Measurements from ENCODE around the gene CFAP77.

GRCh38 chr9:132516301-132516700 lies 106.3 kb downstream of the CFAP77 start:
- TF ChIP-seq EZH2 (IDR thresholded peaks at IDR 0.05; ENCODE audit: insufficient read depth, poor library complexity, severe bottlenecking) (no peak), EZH2phosphoT487 (IDR thresholded peaks at IDR 0.05; ENCODE audit: insufficient read depth, low read depth) (no peak)
